Hepatocyte (in vitro differentiated cells): Measurements from ENCODE around the gene FBH1. TPM values are rescaled to one million over a fixed set of nuclear protein-coding genes. Genes with fewer than 3 reads are reported as not detected.

Source experiments
- DNase-seq: peaks from one replicate; pipeline ENCODE4 v3.0.0-alpha.2; 2016; ENCODE audit warnings: low spot score
- H2AFZ ChIP-seq: fragments of 200-600 bp; sonication (generic); 2 replicates; pipeline ENCODE4 v1.6.0; 2016; ENCODE audit warnings: antibody characterized with exemption, mild to moderate bottlenecking
- H3K27ac ChIP-seq: fragments of 200-600 bp; sonication (generic); 2 replicates; pipeline ENCODE4 v1.5.1; 2016; ENCODE audit warnings: mild to moderate bottlenecking
- H3K27me3 ChIP-seq: fragments of 200-600 bp; sonication (generic); 2 replicates; pipeline ENCODE4 v1.6.1; 2016
- H3K36me3 ChIP-seq: fragments of 200-600 bp; sonication (generic); replicated peaks from 2 replicates; pipeline ENCODE4 v1.5.1; 2016; ENCODE audit warnings: low read depth; ENCODE audit not compliant: insufficient read depth
- H3K4me1 ChIP-seq: fragments of 200-600 bp; sonication (generic); 2 replicates; pipeline ENCODE4 v1.5.1; 2016; ENCODE audit warnings: mild to moderate bottlenecking, moderate library complexity; ENCODE audit not compliant: insufficient read depth
- H3K4me2 ChIP-seq: fragments of 200-600 bp; sonication (generic); 2 replicates; pipeline ENCODE4 v1.6.0; 2016
- H3K4me3 ChIP-seq: fragments of 200-600 bp; sonication (generic); 2 replicates; pipeline ENCODE4 v1.5.1; 2016; ENCODE audit warnings: mild to moderate bottlenecking
- H3K79me2 ChIP-seq: fragments of 200-600 bp; sonication (generic); 2 replicates; pipeline ENCODE4 v1.6.0; 2017; ENCODE audit warnings: mild to moderate bottlenecking
- H3K9me2 ChIP-seq: fragments of 200-600 bp; sonication (generic); replicated peaks from 2 replicates; pipeline ENCODE4 v1.6.0; 2017; ENCODE audit warnings: mild to moderate bottlenecking; ENCODE audit not compliant: insufficient read depth
- H3K9me3 ChIP-seq: fragments of 200-600 bp; sonication (generic); 2 replicates; pipeline ENCODE4 v1.5.1; 2016; ENCODE audit warnings: low read depth, mild to moderate bottlenecking
- H4K20me1 ChIP-seq: fragments of 200-600 bp; sonication (generic); 2 replicates; pipeline ENCODE4 v1.6.0; 2016; ENCODE audit warnings: mild to moderate bottlenecking; ENCODE audit not compliant: insufficient read depth, poor library complexity, severe bottlenecking
- EZH2 ChIP-seq: fragments of 200-600 bp; sonication (generic); IDR thresholded peaks from 2 replicates; pipeline ENCODE4 v1.6.1; 2016; ENCODE audit warnings: antibody characterized with exemption, mild to moderate bottlenecking, borderline replicate concordance
- EZH2phosphoT487 ChIP-seq: fragments of 200-600 bp; sonication (generic); IDR thresholded peaks from one replicate; pipeline ENCODE4 v1.6.1; 2018; ENCODE audit warnings: antibody characterized with exemption, mild to moderate bottlenecking, low read depth, moderate library complexity; ENCODE audit not compliant: unreplicated experiment, severe bottlenecking
- WGBS: methylation state at CpG from one replicate; pipeline ENCODE4 v1.1.6; 2016; ENCODE audit warnings: low lambda C conversion rate; ENCODE audit errors: missing lambda C conversion rate; 5-methylcytosine and 5-hydroxymethylcytosine counted together
- polyA plus RNA-seq: library from polyadenylated mRNA; unstranded; fragments of >200 nt; fragmentation: Nextera tagmentation; extraction: Ambion mirVana; gene quantifications from 2 replicates; pipeline ENCODE4 v1.2.1, GENCODE V29; 2016
- total RNA-seq: library from RNA; depleted of rRNA; stranded (reverse); fragments of >200 nt; gene quantifications from 2 replicates; pipeline ENCODE4 v1.2.3, GENCODE V29; 2014
- TF ChIP-seq, protein P1 (sequence below): fragments of 200-600 bp; sonication (generic); IDR thresholded peaks from 2 replicates; pipeline ENCODE4 v1.5.1; 2016; ENCODE audit warnings: antibody characterized with exemption, mild to moderate bottlenecking; ENCODE audit not compliant: poor library complexity

The FBH1 gene
- total and polyA plus RNA-seq, 2 experiments from 2014 or later = 66.4 to 80.3 TPM

GRCh38 chr10:5911670-5912069 lies 21.6 kb downstream of the FBH1 start:
- Histone ChIP-seq H3K4me3 (no peak overlapping the region), H3K27ac (no peak overlapping the region), H3K4me1 (no peaks in the 10 kb centered on the region), H3K4me2 (no peak overlapping the region), H3K27me3 (no peaks in the 10 kb centered on the region), H2AFZ (no peak overlapping the region), H3K36me3 (no peaks in the 10 kb centered on the region), H3K9me3 (no peaks in the 10 kb centered on the region), H3K79me2 (peaks cover 9% of the 10 kb centered on the region), H4K20me1 (no peaks in the 10 kb centered on the region), H3K9me2 (no peaks in the 10 kb centered on the region)
- WGBS = 87% methylated on average over 4 of the region's 4 CpGs
- no peak for DNase-seq
- TF ChIP-seq, protein P1, sequence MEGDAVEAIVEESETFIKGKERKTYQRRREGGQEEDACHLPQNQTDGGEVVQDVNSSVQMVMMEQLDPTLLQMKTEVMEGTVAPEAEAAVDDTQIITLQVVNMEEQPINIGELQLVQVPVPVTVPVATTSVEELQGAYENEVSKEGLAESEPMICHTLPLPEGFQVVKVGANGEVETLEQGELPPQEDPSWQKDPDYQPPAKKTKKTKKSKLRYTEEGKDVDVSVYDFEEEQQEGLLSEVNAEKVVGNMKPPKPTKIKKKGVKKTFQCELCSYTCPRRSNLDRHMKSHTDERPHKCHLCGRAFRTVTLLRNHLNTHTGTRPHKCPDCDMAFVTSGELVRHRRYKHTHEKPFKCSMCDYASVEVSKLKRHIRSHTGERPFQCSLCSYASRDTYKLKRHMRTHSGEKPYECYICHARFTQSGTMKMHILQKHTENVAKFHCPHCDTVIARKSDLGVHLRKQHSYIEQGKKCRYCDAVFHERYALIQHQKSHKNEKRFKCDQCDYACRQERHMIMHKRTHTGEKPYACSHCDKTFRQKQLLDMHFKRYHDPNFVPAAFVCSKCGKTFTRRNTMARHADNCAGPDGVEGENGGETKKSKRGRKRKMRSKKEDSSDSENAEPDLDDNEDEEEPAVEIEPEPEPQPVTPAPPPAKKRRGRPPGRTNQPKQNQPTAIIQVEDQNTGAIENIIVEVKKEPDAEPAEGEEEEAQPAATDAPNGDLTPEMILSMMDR = no peak
- TF ChIP-seq EZH2 (no peak), EZH2phosphoT487 (no peak)

DNA sequence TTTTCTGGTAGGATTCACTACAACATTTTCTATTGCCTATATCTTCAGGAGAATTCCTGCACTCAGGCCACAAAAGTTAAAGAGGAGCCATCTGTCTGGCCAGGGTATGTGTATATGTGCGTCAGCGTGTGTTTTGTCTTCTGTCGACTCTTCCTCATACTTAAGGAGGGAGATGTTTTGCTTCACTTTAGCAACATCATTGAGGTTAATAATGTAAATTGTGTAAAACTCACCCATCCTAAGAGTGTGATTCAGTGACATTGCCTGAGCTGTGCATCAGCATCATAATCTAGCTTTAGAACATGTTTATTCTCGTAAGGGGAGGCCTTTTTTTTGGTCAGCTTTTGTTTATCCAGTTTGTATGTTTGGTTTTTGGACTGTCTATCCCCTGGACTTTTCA lies 23.7 kb downstream of the FBH1 start:
- Histone ChIP-seq H3K9me3 (no peaks in the 10 kb centered on the region), H4K20me1 (no peaks in the 10 kb centered on the region), H2AFZ (no peak overlapping the region), H3K36me3 (no peaks in the 10 kb centered on the region), H3K27ac (no peak overlapping the region), H3K4me1 (no peaks in the 10 kb centered on the region), H3K79me2 (no peaks in the 10 kb centered on the region), H3K4me3 (no peak overlapping the region), H3K27me3 (no peaks in the 10 kb centered on the region), H3K4me2 (no peak overlapping the region), H3K9me2 (no peaks in the 10 kb centered on the region)
- DNase-seq = no peak
- 96% methylated on average over 4 of the region's 4 CpGs for WGBS
- TF ChIP-seq, protein P1 = no peak
- no peak for TF ChIP-seq EZH2
- TF ChIP-seq EZH2phosphoT487 = no peak

DNA sequence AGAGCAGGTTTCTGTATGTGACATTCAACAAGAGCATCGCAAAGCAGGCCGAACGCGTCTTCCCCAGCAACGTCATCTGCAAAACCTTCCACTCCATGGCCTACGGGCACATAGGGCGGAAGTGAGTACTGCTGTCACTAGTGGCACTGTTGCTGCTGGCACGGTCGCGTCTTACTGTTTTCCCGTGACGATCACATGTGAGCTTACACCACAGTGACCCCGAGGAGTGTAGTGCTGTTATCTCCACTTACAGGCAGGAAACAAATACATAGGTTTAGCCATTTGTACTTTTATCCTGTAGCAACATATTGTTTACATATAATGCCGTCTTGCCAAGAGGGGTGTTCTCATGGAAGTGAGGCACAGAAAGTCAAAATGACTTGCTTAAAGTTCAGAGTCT lies 25.4 kb downstream of the FBH1 start:
- no peaks in the 10 kb centered on the region for H3K36me3 ChIP-seq
- H2AFZ ChIP-seq = no peak overlapping the region
- no peak overlapping the region for H3K4me2 ChIP-seq
- no peaks in the 10 kb centered on the region for H3K9me3 ChIP-seq
- no peaks in the 10 kb centered on the region for H3K27me3 ChIP-seq
- H3K27ac ChIP-seq = no peak overlapping the region
- no peaks in the 10 kb centered on the region for H4K20me1 ChIP-seq
- 97% methylated on average over 14 of the region's 14 CpGs for WGBS
- H3K79me2 ChIP-seq = no peaks in the 10 kb centered on the region
- no peak overlapping the region for H3K4me3 ChIP-seq
- H3K4me1 ChIP-seq = no peaks in the 10 kb centered on the region
- no peak for DNase-seq
- no peak for TF ChIP-seq EZH2
- H3K9me2 ChIP-seq = no peaks in the 10 kb centered on the region

DNA sequence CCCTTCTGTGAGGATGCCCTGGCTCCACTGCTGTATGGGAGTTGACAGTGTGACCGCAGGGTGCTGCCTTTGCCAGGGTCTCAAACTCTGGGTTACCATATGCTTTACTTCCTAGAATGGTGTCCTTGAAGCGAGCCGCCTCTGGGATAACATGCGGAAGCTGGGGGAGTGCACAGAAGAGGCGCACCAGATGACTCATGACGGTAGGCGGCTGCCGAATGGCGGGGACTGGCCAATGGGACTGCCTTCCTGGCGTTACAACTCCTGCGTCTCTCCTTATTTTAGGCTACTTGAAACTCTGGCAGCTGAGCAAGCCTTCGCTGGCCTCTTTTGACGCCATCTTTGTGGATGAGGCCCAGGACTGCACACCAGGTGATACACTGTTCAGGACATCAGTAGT lies 27.3 kb downstream of the FBH1 start:
- H3K9me2 ChIP-seq = no peaks in the 10 kb centered on the region
- H3K27me3 ChIP-seq = no peaks in the 10 kb centered on the region
- H3K4me3 ChIP-seq = no peak overlapping the region
- no peak overlapping the region for H2AFZ ChIP-seq
- TF ChIP-seq, protein P1 = no peak
- TF ChIP-seq EZH2 (no peak), EZH2phosphoT487 (no peak)
- H4K20me1 ChIP-seq = no peaks in the 10 kb centered on the region
- no peak for DNase-seq
- H3K4me2 ChIP-seq = no peak overlapping the region
- H3K9me3 ChIP-seq = no peaks in the 10 kb centered on the region
- H3K4me1 ChIP-seq = no peaks in the 10 kb centered on the region
- H3K36me3 ChIP-seq = no peaks in the 10 kb centered on the region
- no peak overlapping the region for H3K27ac ChIP-seq
- no peaks in the 10 kb centered on the region for H3K79me2 ChIP-seq
- 98% methylated on average over 13 of the region's 13 CpGs for WGBS
